ENCODE measurements around the gene FAM120B. TPM values are rescaled to one million over a fixed set of nuclear protein-coding genes. Genes with fewer than 3 reads are reported as not detected.
"Not testable (repeated sequence)": the region's sequence is repeated elsewhere in the genome, so short reads cannot be mapped to it uniquely, and the experiment has no call there.

The FAM120B gene
- total RNA-seq, 5 donors from 2014 or later (not counting 1 experiment from before 2014, with no cell fraction given), result 34.1 to 39.8 (median 38.0) TPM

DNA sequence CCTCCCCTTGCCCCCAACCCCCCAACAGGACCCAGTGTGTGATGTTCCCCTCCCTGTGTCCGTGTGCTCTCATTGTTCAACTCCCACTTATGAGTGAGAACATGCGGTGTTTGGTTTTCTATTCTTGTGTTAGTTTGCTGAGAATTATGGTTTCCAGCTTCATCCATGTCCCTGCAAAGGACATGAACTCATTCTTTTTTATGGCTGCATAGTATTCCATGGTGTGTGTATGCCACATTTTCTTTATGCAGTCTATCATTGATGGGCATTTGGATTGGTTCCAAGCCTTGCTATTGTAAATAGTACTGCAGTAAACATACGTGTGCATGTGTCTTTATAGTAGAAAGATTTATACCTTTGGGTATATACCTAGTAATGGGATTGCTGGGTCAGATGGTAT, 28.6 kb downstream of the FAM120B start:
- H3K4me3 ChIP-seq (ENCODE audit: control insufficient read depth in 1 of 2, extremely low read depth in 1 of 2, low read length in 1 of 2); DNase-seq; H3K27me3 ChIP-seq (replicated peaks in 1 of 2; ENCODE audit: control insufficient read depth in 2 of 2, extremely low read depth in 1 of 2, insufficient read depth in 2 of 2, low read length in 1 of 2); H3K4me3 Mint-ChIP-seq; H3K9me3 Mint-ChIP-seq; H3K9me3 ChIP-seq; H3K4me1 ChIP-seq (ENCODE audit: control insufficient read depth in 1 of 2, extremely low read depth in 1 of 2, insufficient read depth in 2 of 2, low read length in 2 of 2); H3K27me3 Mint-ChIP-seq; H3K27ac ChIP-seq (ENCODE audit: low read length); H3K27ac Mint-ChIP-seq; ATAC-seq (replicated peaks in 1 of 4); POLR2A ChIA-PET; CTCF ChIA-PET: not testable (repeated sequence)
- peaks cover 42 to 46% (median 46%) of the 10 kb centered on the region in 3 donors for H3K4me1 Mint-ChIP-seq
- WGBS (ENCODE audit: insufficient coverage), result no CpG with 5 or more reads among the region's 3 CpGs
- peaks cover 67% of the 10 kb centered on the region for H3K36me3 Mint-ChIP-seq
- H3K36me3 ChIP-seq (ENCODE audit: control insufficient read depth in 2 of 2, extremely low read depth in 1 of 2, insufficient read depth in 1 of 2, low read length in 1 of 2), result peaks cover 9 to 33% of the 10 kb centered on the region in 2 donors

- Mint-ChIP-seq H3K9me3 (no peaks in the 10 kb centered on the region), H3K36me3 (peaks cover 72% of the 10 kb centered on the region), H3K4me1 (peaks cover 5 to 32% (median 25%) of the 10 kb centered on the region in 3 donors), H3K27me3 (no peaks in the 10 kb centered on the region), H3K27ac (no peak overlapping the region), H3K4me3 (no peak overlapping the region)
- no peaks in the 10 kb centered on the region for H3K27me3 ChIP-seq (replicated peaks in 1 of 2; ENCODE audit: control insufficient read depth in 2 of 2, extremely low read depth in 1 of 2, insufficient read depth in 2 of 2, low read length in 1 of 2)
- WGBS (ENCODE audit: insufficient coverage), result 73% methylated on average over 7 of the region's 10 CpGs
- CTCF ChIA-PET, result no interaction called here
- no peak overlapping the region for H3K4me3 ChIP-seq (ENCODE audit: control insufficient read depth in 1 of 2, extremely low read depth in 1 of 2, low read length in 1 of 2)
- H3K36me3 ChIP-seq (ENCODE audit: control insufficient read depth in 2 of 2, extremely low read depth in 1 of 2, insufficient read depth in 1 of 2, low read length in 1 of 2), result peaks cover 15 to 48% of the 10 kb centered on the region in 2 donors
- H3K9me3 ChIP-seq, result no peaks in the 10 kb centered on the region
- no peak for DNase-seq
- no peak overlapping the region for H3K27ac ChIP-seq (ENCODE audit: low read length)
- POLR2A ChIA-PET, result no interaction called here
- H3K4me1 ChIP-seq (ENCODE audit: control insufficient read depth in 1 of 2, extremely low read depth in 1 of 2, insufficient read depth in 2 of 2, low read length in 2 of 2), result no peaks in the 10 kb centered on the region
- ATAC-seq (replicated peaks in 1 of 4), result no peak
Measured at GRCh38 chr6:170344631-170345576, 38.3 kb downstream of the FAM120B start.

DNA sequence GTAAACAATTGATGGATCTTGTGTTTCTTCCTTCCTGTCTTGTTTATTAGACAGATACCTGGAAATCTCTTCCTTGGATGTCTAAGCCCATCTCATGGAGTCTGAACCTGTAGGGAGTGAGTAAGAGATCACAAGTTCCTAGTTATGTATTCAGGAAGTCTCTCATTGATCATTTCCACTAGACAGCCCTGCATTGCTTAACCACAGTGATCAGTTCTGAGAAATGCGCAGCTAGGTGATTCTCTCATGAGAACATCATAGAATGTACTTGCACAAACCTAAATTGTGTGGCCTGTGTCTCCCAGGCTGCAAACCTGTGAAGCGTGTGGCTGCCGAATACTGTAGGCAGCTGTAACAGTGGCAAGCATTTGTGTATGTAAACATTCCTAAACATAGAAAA, 39.1 kb downstream of the FAM120B start:
- no peaks in the 10 kb centered on the region for H3K9me3 Mint-ChIP-seq
- WGBS (ENCODE audit: insufficient coverage), result 71% methylated on average over 1 of the region's 3 CpGs
- no peak for DNase-seq
- H3K4me3 ChIP-seq (ENCODE audit: control insufficient read depth in 1 of 2, extremely low read depth in 1 of 2, low read length in 1 of 2), result no peak overlapping the region
- CTCF ChIA-PET, result no interaction called here
- H3K27ac ChIP-seq (ENCODE audit: low read length), result no peak overlapping the region
- no peaks in the 10 kb centered on the region for H3K9me3 ChIP-seq
- peaks cover 22 to 54% of the 10 kb centered on the region in 2 donors for H3K36me3 ChIP-seq (ENCODE audit: control insufficient read depth in 2 of 2, extremely low read depth in 1 of 2, insufficient read depth in 1 of 2, low read length in 1 of 2)
- no peaks in the 10 kb centered on the region for H3K27me3 Mint-ChIP-seq
- H3K36me3 Mint-ChIP-seq, result peaks cover 76% of the 10 kb centered on the region
- ATAC-seq (replicated peaks in 1 of 4), result no peak
- H3K27me3 ChIP-seq (replicated peaks in 1 of 2; ENCODE audit: control insufficient read depth in 2 of 2, extremely low read depth in 1 of 2, insufficient read depth in 2 of 2, low read length in 1 of 2), result no peaks in the 10 kb centered on the region
- no peaks in the 10 kb centered on the region for H3K4me1 ChIP-seq (ENCODE audit: control insufficient read depth in 1 of 2, extremely low read depth in 1 of 2, insufficient read depth in 2 of 2, low read length in 2 of 2)
- peaks cover 0 to 27% (median 20%) of the 10 kb centered on the region in 3 donors for H3K4me1 Mint-ChIP-seq
- no peak overlapping the region for H3K27ac Mint-ChIP-seq
- POLR2A ChIA-PET, result no interaction called here
- H3K4me3 Mint-ChIP-seq, result no peak overlapping the region

- Histone ChIP-seq H3K27me3 (replicated peaks in 1 of 2; ENCODE audit: control insufficient read depth in 2 of 2, extremely low read depth in 1 of 2, insufficient read depth in 2 of 2, low read length in 1 of 2) (no peaks in the 10 kb centered on the region), H3K36me3 (ENCODE audit: control insufficient read depth in 2 of 2, extremely low read depth in 1 of 2, insufficient read depth in 1 of 2, low read length in 1 of 2) (peaks cover 19 to 52% of the 10 kb centered on the region in 2 donors), H3K9me3 (no peaks in the 10 kb centered on the region), H3K4me1 (ENCODE audit: control insufficient read depth in 1 of 2, extremely low read depth in 1 of 2, insufficient read depth in 2 of 2, low read length in 2 of 2) (no peaks in the 10 kb centered on the region), H3K27ac (ENCODE audit: low read length) (no peak overlapping the region), H3K4me3 (ENCODE audit: control insufficient read depth in 1 of 2, extremely low read depth in 1 of 2, low read length in 1 of 2) (no peak overlapping the region)
- ChIA-PET CTCF (no interaction called here), POLR2A (no interaction called here)
- Mint-ChIP-seq H3K27ac (no peak overlapping the region), H3K9me3 (peaks cover 0 to 7% (median 5%) of the 10 kb centered on the region in 3 donors), H3K4me1 (peaks cover 0 to 27% (median 20%) of the 10 kb centered on the region in 3 donors), H3K36me3 (peaks cover 84% of the 10 kb centered on the region), H3K4me3 (no peak overlapping the region), H3K27me3 (no peaks in the 10 kb centered on the region)
- ATAC-seq (replicated peaks in 1 of 4) (no peak), DNase-seq (no peak)
- no CpG with 5 or more reads among the region's 2 CpGs for WGBS (ENCODE audit: insufficient coverage)
Measured at GRCh38 chr6:170346649-170347048, 40.1 kb downstream of the FAM120B start.

GRCh38 chr6:170347091-170347490, 40.5 kb downstream of the FAM120B start:
- CTCF ChIA-PET, result no interaction called here
- Mint-ChIP-seq H3K4me3 (no peak overlapping the region), H3K36me3 (peaks cover 84% of the 10 kb centered on the region), H3K27me3 (no peaks in the 10 kb centered on the region), H3K4me1 (peaks cover 0 to 25% (median 20%) of the 10 kb centered on the region in 3 donors), H3K9me3 (peaks cover 2 to 7% (median 5%) of the 10 kb centered on the region in 3 donors), H3K27ac (no peak overlapping the region)
- Histone ChIP-seq H3K27ac (ENCODE audit: low read length) (no peak overlapping the region), H3K4me3 (ENCODE audit: control insufficient read depth in 1 of 2, extremely low read depth in 1 of 2, low read length in 1 of 2) (no peak overlapping the region), H3K4me1 (ENCODE audit: control insufficient read depth in 1 of 2, extremely low read depth in 1 of 2, insufficient read depth in 2 of 2, low read length in 2 of 2) (no peaks in the 10 kb centered on the region), H3K36me3 (ENCODE audit: control insufficient read depth in 2 of 2, extremely low read depth in 1 of 2, insufficient read depth in 1 of 2, low read length in 1 of 2) (peaks cover 17 to 50% of the 10 kb centered on the region in 2 donors), H3K9me3 (peaks cover 2% of the 10 kb centered on the region), H3K27me3 (replicated peaks in 1 of 2; ENCODE audit: control insufficient read depth in 2 of 2, extremely low read depth in 1 of 2, insufficient read depth in 2 of 2, low read length in 1 of 2) (no peaks in the 10 kb centered on the region)
- ATAC-seq (replicated peaks in 1 of 4) (no peak), DNase-seq (no peak)
- 71% methylated on average over 1 of the region's 4 CpGs for WGBS (ENCODE audit: insufficient coverage)
- POLR2A ChIA-PET, result no interaction called here

GRCh38 chr6:170347975-170348374, 41.4 kb downstream of the FAM120B start:
- peaks cover 6 to 24% (median 18%) of the 10 kb centered on the region in 3 donors for H3K4me1 Mint-ChIP-seq
- no peak for ATAC-seq (replicated peaks in 1 of 4)
- peaks cover 2% of the 10 kb centered on the region for H3K9me3 ChIP-seq
- H3K27me3 Mint-ChIP-seq, result no peaks in the 10 kb centered on the region
- no peak overlapping the region for H3K27ac ChIP-seq (ENCODE audit: low read length)
- no peak for DNase-seq
- H3K4me1 ChIP-seq (ENCODE audit: control insufficient read depth in 1 of 2, extremely low read depth in 1 of 2, insufficient read depth in 2 of 2, low read length in 2 of 2), result no peaks in the 10 kb centered on the region
- ChIA-PET POLR2A (interaction anchor here in 1 of 2 donors (0.6 kb wide), 1 partner anchor 23 kb away, joined by 8 read pairs; no protein-coding TSS in a partner anchor), CTCF (no interaction called here)
- no peak overlapping the region for H3K4me3 ChIP-seq (ENCODE audit: control insufficient read depth in 1 of 2, extremely low read depth in 1 of 2, low read length in 1 of 2)
- peaks cover 84% of the 10 kb centered on the region for H3K36me3 Mint-ChIP-seq
- 100% methylated on average over 5 of the region's 6 CpGs for WGBS (ENCODE audit: insufficient coverage)
- H3K9me3 Mint-ChIP-seq, result peaks cover 8 to 13% (median 10%) of the 10 kb centered on the region in 3 donors
- H3K36me3 ChIP-seq (ENCODE audit: control insufficient read depth in 2 of 2, extremely low read depth in 1 of 2, insufficient read depth in 1 of 2, low read length in 1 of 2), result peaks cover 17 to 47% of the 10 kb centered on the region in 2 donors
- no peak overlapping the region for H3K27ac Mint-ChIP-seq
- H3K4me3 Mint-ChIP-seq, result no peak overlapping the region
- H3K27me3 ChIP-seq (replicated peaks in 1 of 2; ENCODE audit: control insufficient read depth in 2 of 2, extremely low read depth in 1 of 2, insufficient read depth in 2 of 2, low read length in 1 of 2), result no peaks in the 10 kb centered on the region

All from T-cell (primary cell).